Lower leg skin (tissue), 3 donors: ENCODE measurements around the gene DZANK1.

Experiments used
- CTCF ChIP-seq, 3 donors: fragments of 450-650 bp; IDR thresholded peaks; one replicate each; pipeline ENCODE4 v1.5.1; 2016; ENCODE audit warnings: antibody characterized with exemption in 3 of 3, mild to moderate bottlenecking in 3 of 3, moderate library complexity in 2 of 3
- POLR2A ChIP-seq, 2 donors: fragments of 450-650 bp; IDR thresholded peaks; one replicate each; pipeline ENCODE4 v1.6.1; 2016 to 2017; ENCODE audit warnings: antibody characterized with exemption in 2 of 2, mild to moderate bottlenecking in 1 of 2, moderate library complexity in 1 of 2

GRCh38 chr20:18430172-18430826 lies 36.5 kb downstream of the DZANK1 start:
- no peak for TF ChIP-seq CTCF (IDR thresholded peaks at IDR 0.05)
- no peak for TF ChIP-seq POLR2A (IDR thresholded peaks at IDR 0.05)
